ENCODE measurements around the gene OR10J1.

Gene OR10J1

GRCh38 chr1:159474926-159475325 lies 35.4 kb downstream of the OR10J1 start:
- H3K4me3 ChIP-seq (ENCODE audit: low read depth, low read length), result no peak overlapping the region
- DNase-seq (ENCODE audit: low read depth), result no peak
- TF ChIP-seq CTCF (IDR thresholded peaks at IDR 0.05; ENCODE audit: insufficient read depth, low read depth, low read length, missing control alignments), result no peak

- DNase-seq (ENCODE audit: low read depth), result no peak
- TF ChIP-seq CTCF (IDR thresholded peaks at IDR 0.05; ENCODE audit: insufficient read depth, low read depth, low read length, missing control alignments), result no peak
- H3K4me3 ChIP-seq (ENCODE audit: low read depth, low read length), result no peak overlapping the region
These were observed 44.0 kb downstream of the OR10J1 start for GRCh38 chr1:159483501-159483900.
